CD14-positive monocyte (primary cell): ENCODE data around the gene HIVEP3. TPM values are rescaled to one million over a fixed set of nuclear protein-coding genes. Genes with fewer than 3 reads are reported as not detected.

ENCODE experiments used
- DNase-seq, 3 donors: peaks; one replicate each; pipeline ENCODE4 v3.0.0-alpha.2; 2011 to 2022
- H2AFZ ChIP-seq: 2 replicates; pipeline ENCODE4 v1.6.0; 2012; ENCODE audit warnings: mild to moderate bottlenecking, low read depth, low read length, inconsistent platforms; ENCODE audit not compliant: insufficient read depth, poor library complexity, severe bottlenecking
- H3K27ac ChIP-seq, 2 donors: 1 replicate in 1 of 2; 2 replicates in 1 of 2; pipeline ENCODE4 v1.5.1; 2012 to 2013; ENCODE audit warnings: low read length in 2 of 2, control low read depth in 1 of 2, inconsistent platforms in 1 of 2, low read depth in 1 of 2, mild to moderate bottlenecking in 1 of 2
- H3K27me3 ChIP-seq, 2 donors: one replicate each; pipeline versions ENCODE4 v1.6.0 to v1.6.1; 2011 to 2013; ENCODE audit warnings: low read length in 2 of 2; ENCODE audit not compliant: control insufficient read depth in 2 of 2, insufficient read depth in 2 of 2
- H3K36me3 ChIP-seq, 2 donors: replicated peaks in 1 of 2; 1 replicate in 1 of 2; 2 replicates in 1 of 2; pipeline versions ENCODE4 v1.5.1 to v1.6.1; 2012 to 2013; ENCODE audit warnings: low read length in 2 of 2, control low read depth in 1 of 2, inconsistent platforms in 1 of 2, mild to moderate bottlenecking in 1 of 2; ENCODE audit not compliant: insufficient read depth in 2 of 2, control insufficient read depth in 1 of 2
- H3K4me1 ChIP-seq, 2 donors: 1 replicate in 1 of 2; 2 replicates in 1 of 2; pipeline versions ENCODE4 v1.5.1 to v1.6.1; 2012 to 2013; ENCODE audit warnings: low read length in 2 of 2, control low read depth in 1 of 2, inconsistent platforms in 1 of 2, mild to moderate bottlenecking in 1 of 2, moderate library complexity in 1 of 2; ENCODE audit not compliant: insufficient read depth in 2 of 2, control insufficient read depth in 1 of 2
- H3K4me2 ChIP-seq: replicated peaks from 2 replicates; pipeline ENCODE3; 2012; ENCODE audit warnings: low read length, moderate library complexity, mild to moderate bottlenecking; ENCODE audit not compliant: poor library complexity, severe bottlenecking; ENCODE audit errors: extremely low read depth
- H3K4me3 ChIP-seq, 3 experiments: fragments of 200-600 bp in 1 of 3; sonication (generic) in 1 of 3; replicated peaks in 1 of 3; 1 replicate in 2 of 3; 2 replicates in 1 of 3; pipeline ENCODE4 v1.5.1; 2011 to 2013; ENCODE audit warnings: low read length in 3 of 3, mild to moderate bottlenecking in 3 of 3, control low read depth in 2 of 3, low read depth in 2 of 3, inconsistent platforms in 1 of 3, moderate library complexity in 1 of 3
- H3K79me2 ChIP-seq: 2 replicates; pipeline ENCODE4 v1.6.0; 2012; ENCODE audit warnings: mild to moderate bottlenecking, control low read depth, inconsistent platforms, low read length, moderate library complexity; ENCODE audit not compliant: insufficient read depth
- H3K9ac ChIP-seq: 2 replicates; pipeline ENCODE4 v1.6.0; 2017; ENCODE audit warnings: low read length, mild to moderate bottlenecking; ENCODE audit not compliant: insufficient read depth, poor library complexity, severe bottlenecking
- H3K9me3 ChIP-seq, 2 donors: replicated peaks in 1 of 2; 1 replicate in 1 of 2; 2 replicates in 1 of 2; pipeline versions ENCODE4 v1.5.1 to v1.6.1; 2012 to 2013; ENCODE audit warnings: low read length in 2 of 2, control low read depth in 1 of 2; ENCODE audit not compliant: control insufficient read depth in 1 of 2, insufficient read depth in 1 of 2
- H4K20me1 ChIP-seq: 2 replicates; pipeline ENCODE4 v1.6.0; 2012; ENCODE audit warnings: mild to moderate bottlenecking, low read length, control low read depth, moderate library complexity; ENCODE audit not compliant: insufficient read depth
- H3K27ac Mint-ChIP-seq, 7 donors: one replicate each; pipeline ENCODE4 v1.8.0; 2020; ENCODE audit warnings: mild to moderate bottlenecking in 7 of 7, mixed read lengths in 7 of 7, moderate library complexity in 6 of 7, inconsistent platforms in 2 of 7
- H3K27me3 Mint-ChIP-seq, 3 donors: one replicate each; pipeline ENCODE4 v1.8.0; 2021 to 2022; ENCODE audit warnings: low read depth in 3 of 3, mild to moderate bottlenecking in 3 of 3, mixed read lengths in 3 of 3, moderate library complexity in 3 of 3, inconsistent platforms in 1 of 3
- H3K36me3 Mint-ChIP-seq, 2 donors: one replicate each; pipeline ENCODE4 v1.8.0; 2020; ENCODE audit warnings: mixed read lengths in 2 of 2, inconsistent platforms in 1 of 2, mild to moderate bottlenecking in 1 of 2
- H3K4me1 Mint-ChIP-seq: one replicate; pipeline ENCODE4 v1.8.0; 2020; ENCODE audit warnings: mild to moderate bottlenecking, mixed read lengths
- H3K4me3 Mint-ChIP-seq, 2 donors: one replicate each; pipeline ENCODE4 v1.8.0; 2020; ENCODE audit warnings: mild to moderate bottlenecking in 2 of 2, mixed read lengths in 2 of 2, moderate library complexity in 1 of 2
- H3K9me3 Mint-ChIP-seq, 7 donors: one replicate each; pipeline ENCODE4 v1.8.0; 2020 to 2022; ENCODE audit warnings: mixed read lengths in 7 of 7, mild to moderate bottlenecking in 6 of 7, moderate library complexity in 6 of 7, inconsistent platforms in 2 of 7
- CTCF ChIP-seq: fragments of 200-600 bp; IDR thresholded peaks from one replicate; pipeline ENCODE4 v1.8.0; 2022; ENCODE audit warnings: antibody characterized with exemption, mild to moderate bottlenecking
- WGBS: methylation state at CpG from one replicate; pipeline ENCODE4 v1.1.5; 2013; ENCODE audit warnings: missing lambda C conversion rate; ENCODE audit not compliant: insufficient coverage; 5-methylcytosine and 5-hydroxymethylcytosine counted together
- intact Hi-C, 2 donors: fragments of 100-400 bp; cut with micrococcal nuclease; formaldehyde crosslinking; loops; one replicate each; pipeline versions ENCODE4 v1.15.0 to v1.15.1; 2023
- polyA plus RNA-seq, 3 donors: library from polyadenylated mRNA; depleted of rRNA in 1 of 3; unstranded in 2 of 3; stranded (reverse) in 1 of 3; fragments of 300-500 nt in 2 of 3; fragments of >200 nt in 1 of 3; fragmentation: Illumina TruSeq in 2 of 3; gene quantifications; 1 replicate in 2 of 3; 2 replicates in 1 of 3; pipeline ENCODE4 v1.2.3, GENCODE V29; 2012 to 2021

The HIVEP3 gene
- polyA plus RNA-seq, 3 donors = 1.2 to 3.7 (median 1.8) TPM

- Histone ChIP-seq H3K36me3 (peaks cover 8 to 24% of the 10 kb centered on the region in 2 donors), H3K4me2 (no peak overlapping the region), H4K20me1 (peaks cover 86% of the 10 kb centered on the region), H3K4me1 (no peaks in the 10 kb centered on the region), H3K9ac (no peak overlapping the region), H3K27me3 (no peaks in the 10 kb centered on the region), H2AFZ (no peak overlapping the region), H3K4me3 (no peak overlapping the region), H3K9me3 (no peaks in the 10 kb centered on the region), H3K79me2 (peaks cover 14% of the 10 kb centered on the region), H3K27ac (no peak overlapping the region)
- intact Hi-C loops = no loop called here
- 98% methylated on average over 9 of the region's 9 CpGs for WGBS
- H3K4me3 Mint-ChIP-seq = no peak overlapping the region
- peaks cover 24 to 42% of the 10 kb centered on the region in 2 donors for H3K36me3 Mint-ChIP-seq
- DNase-seq = no peak
- H3K4me1 Mint-ChIP-seq = peaks cover 8% of the 10 kb centered on the region
- TF ChIP-seq CTCF = no peak
- no peaks in the 10 kb centered on the region for H3K9me3 Mint-ChIP-seq
- H3K27ac Mint-ChIP-seq = no peak overlapping the region
- H3K27me3 Mint-ChIP-seq = peaks cover 0 to 3% (median 0%) of the 10 kb centered on the region in 3 donors
Observed at GRCh38 chr1:41631154-41631553, 287.6 kb downstream of the HIVEP3 start.

GRCh38 chr1:41629571-41629970 is 289.2 kb downstream of the HIVEP3 start:
- no peaks in the 10 kb centered on the region for H3K4me1 ChIP-seq
- H3K4me2 ChIP-seq = no peak overlapping the region
- no peak overlapping the region for H3K4me3 ChIP-seq
- H3K4me1 Mint-ChIP-seq = peaks cover 8% of the 10 kb centered on the region
- no peak overlapping the region for H3K4me3 Mint-ChIP-seq
- H3K79me2 ChIP-seq = peaks cover 14% of the 10 kb centered on the region
- H3K36me3 Mint-ChIP-seq = peaks cover 27 to 43% of the 10 kb centered on the region in 2 donors
- H3K27me3 Mint-ChIP-seq = peaks cover 0 to 3% (median 2%) of the 10 kb centered on the region in 3 donors
- intact Hi-C loops = no loop called here
- no peak overlapping the region for H3K27ac Mint-ChIP-seq
- H3K9ac ChIP-seq = no peak overlapping the region
- no peaks in the 10 kb centered on the region for H3K9me3 Mint-ChIP-seq
- no peaks in the 10 kb centered on the region for H3K9me3 ChIP-seq
- TF ChIP-seq CTCF = no peak
- H3K27ac ChIP-seq = no peak overlapping the region
- no peak for DNase-seq
- H4K20me1 ChIP-seq = peaks cover 88% of the 10 kb centered on the region
- H3K36me3 ChIP-seq = peaks cover 10 to 29% of the 10 kb centered on the region in 2 donors
- no peak overlapping the region for H2AFZ ChIP-seq
- WGBS = 67% methylated on average over 2 of the region's 9 CpGs
- no peaks in the 10 kb centered on the region for H3K27me3 ChIP-seq
